GM18907 (cell line): ENCODE data around the gene CTDP1.

Experiments used
- ATAC-seq: cut with Tn5 transposase; IDR thresholded peaks from one replicate; pipeline ENCODE4 v1.9.1; 2021; ENCODE audit warnings: mild to moderate bottlenecking, moderate library complexity; ENCODE audit not compliant: unreplicated experiment

CTDP1 gene

DNA sequence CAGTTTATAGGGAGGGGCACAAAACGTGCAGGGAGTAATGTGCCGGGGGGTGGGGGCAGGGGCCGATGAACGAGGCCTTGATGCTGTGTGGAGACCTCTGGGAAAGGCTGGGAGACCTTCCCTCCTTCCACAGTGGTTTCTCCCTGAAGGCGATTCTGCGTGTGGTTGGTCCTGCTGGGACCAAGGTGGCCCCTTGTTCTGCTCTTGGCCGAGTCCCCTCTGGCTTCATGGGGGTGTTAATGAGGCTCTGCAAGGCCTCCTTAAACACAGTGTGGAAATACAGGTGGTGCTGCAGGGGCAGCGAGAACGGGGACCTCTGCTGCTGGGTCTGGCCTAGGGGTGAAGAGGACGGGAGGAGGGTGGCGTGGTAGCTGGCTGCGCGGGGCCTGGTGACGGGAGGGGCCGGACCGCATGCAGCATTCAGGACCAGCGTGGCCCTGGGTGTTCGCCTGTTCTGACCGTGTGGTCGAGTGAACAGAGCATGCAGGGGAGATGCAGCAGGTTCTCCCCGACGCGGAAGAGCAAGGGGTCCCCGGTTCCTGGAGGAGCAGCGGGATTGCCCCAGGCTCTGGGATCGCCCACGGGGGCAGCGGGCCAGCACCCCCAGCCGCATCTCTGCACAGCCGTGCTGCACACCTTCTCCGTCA is 76.0 kb downstream of the CTDP1 start:
- ATAC-seq, result no peak

- no peak for ATAC-seq
Measured at GRCh38 chr18:79756143-79756500, 76.5 kb downstream of the CTDP1 start.

- no peak for ATAC-seq
Measured at GRCh38 chr18:79756826-79757225, 77.2 kb downstream of the CTDP1 start.

DNA sequence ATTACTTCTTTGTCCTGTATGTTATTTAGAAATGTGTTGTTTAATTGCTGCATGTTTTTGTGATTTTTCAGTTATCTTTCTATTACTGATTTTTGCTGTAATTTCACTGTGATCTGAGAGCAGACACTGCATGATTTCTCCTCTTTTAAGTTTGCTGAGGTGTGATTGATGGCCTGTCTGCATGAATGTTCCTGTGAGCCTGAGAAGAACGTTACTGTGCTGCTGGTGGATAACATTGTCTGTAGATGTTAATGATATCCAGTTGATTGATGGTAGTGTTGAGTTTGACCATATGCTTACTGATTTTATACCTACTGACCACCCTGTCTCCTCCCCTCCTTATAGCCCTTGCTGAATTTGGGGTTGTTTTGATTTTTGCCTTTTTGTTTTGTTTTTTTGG is 80.7 kb downstream of the CTDP1 start:
- ATAC-seq, result no peak

DNA sequence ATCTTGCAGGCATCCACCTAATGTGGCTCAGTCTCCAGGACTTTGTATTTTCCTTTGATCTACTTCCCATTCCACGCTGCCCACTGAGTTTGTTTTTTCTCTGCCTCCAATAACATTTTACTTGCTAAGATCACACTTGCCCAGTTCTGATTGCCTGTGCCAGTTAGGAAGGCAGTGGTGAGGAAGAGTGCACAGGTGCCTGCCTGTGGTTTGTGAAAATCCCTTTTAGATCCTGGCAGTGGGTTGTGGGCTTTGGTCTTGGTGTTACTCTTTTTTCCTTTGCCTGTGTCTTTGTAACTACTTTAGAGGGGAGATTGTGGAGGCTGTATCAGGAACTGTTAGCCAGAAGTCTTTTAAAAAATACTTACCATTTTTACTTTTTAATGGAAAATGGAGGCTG is 81.3 kb downstream of the CTDP1 start:
- no peak for ATAC-seq

- no peak for ATAC-seq
Measured at GRCh38 chr18:79763407-79763806, 83.8 kb downstream of the CTDP1 start.

GRCh38 chr18:79764131-79764530 is 84.5 kb downstream of the CTDP1 start:
- no peak for ATAC-seq

DNA sequence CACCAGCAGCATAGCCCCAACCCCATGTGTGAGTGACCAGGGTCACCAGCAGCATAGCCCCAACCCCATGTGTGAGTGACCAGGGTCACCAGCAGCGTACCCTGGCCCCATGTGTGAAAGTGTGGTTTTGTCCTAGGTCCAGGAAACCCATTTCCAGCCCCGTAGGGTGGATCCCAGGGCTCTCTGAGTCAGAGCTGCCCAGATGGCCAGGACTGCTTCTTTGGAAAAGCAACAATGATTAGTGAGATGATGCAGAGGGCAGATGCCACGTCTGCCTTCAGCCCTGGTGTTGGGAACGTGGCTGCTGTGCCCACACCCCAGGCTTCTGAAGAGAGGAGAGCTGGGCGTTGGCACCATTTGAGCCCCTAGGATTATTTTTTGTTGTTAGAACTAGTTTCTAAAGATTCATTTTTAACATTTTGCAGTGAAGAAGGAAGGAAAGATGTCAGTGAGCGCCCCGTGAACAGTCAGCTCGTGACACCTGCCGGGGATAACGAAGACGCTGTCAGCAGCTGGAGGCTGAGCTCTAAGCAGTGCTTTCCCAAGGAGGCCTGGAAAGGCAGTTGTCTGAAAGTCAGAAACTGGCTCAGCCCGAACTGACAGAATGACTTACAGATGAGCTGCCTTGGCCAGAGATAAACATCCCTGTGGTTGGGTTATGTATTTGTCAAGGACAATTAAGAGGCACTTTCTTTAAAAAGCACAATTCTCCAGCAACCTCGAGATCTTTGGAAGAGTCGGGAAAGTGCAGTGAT is 86.1 kb downstream of the CTDP1 start:
- no peak for ATAC-seq

DNA sequence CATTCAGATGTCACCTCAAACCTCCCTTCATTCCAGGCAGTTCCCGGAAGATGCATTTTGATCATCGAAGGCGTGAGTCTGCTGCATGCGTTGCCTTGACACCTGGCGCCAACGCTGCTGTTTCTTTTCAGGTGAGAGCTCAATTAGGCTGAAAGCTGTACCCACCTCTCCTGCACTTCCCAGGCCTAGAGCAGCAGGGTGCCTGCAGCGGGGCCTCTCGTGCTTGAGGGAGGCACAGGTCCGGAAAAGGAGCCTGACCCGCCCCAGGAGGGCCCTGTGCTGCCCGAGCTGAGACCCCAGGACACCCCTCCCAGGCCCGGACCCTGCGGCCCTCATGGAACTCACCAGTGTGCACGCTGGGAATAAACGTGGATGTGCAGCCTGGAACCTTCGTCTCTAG is 86.7 kb downstream of the CTDP1 start:
- no peak for ATAC-seq

GRCh38 chr18:79768745-79769144 is 89.1 kb downstream of the CTDP1 start:
- no peak for ATAC-seq

DNA sequence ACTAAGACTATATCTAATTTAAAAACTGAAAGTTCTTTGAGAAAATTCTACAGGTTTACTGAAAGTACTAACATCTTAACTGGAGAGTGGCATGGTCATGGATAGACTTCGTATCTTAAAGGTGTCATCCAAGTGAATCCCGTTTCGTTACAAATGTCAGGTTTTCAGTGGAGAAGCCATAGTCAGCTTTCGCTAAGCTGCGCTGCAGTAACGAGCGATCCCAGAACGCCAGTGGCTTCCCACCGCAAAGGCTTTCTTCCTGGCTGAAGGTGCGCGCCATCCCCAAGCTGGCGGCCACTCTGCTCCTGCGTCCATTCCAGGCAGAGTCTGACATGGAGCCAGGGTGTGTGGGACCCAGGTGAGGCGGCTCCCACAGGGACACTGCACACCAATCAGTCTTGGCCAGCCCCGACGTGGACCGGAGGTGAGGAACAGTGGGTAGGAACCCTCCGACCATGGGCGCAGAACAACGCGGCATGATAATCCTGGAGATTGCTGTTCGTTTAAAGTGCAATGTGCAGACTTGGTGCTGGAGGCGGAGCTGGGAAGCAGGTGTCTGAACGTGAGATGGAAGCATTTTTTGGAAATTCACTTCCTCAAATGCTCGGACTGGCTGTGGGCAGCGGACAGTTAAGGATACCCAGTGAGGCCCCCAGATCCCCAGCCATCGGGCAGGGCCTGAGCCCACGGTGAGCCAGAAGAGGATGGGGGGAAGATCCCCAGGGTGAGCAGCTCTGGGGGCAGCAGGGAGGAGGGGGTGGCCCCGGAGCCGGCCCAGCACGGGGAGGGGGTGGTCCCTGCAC is 90.3 kb downstream of the CTDP1 start:
- ATAC-seq, result no peak

- no peak for ATAC-seq
Measured at GRCh38 chr18:79770501-79770815, 90.9 kb downstream of the CTDP1 start.

GRCh38 chr18:79770826-79771225 is 91.2 kb downstream of the CTDP1 start:
- no peak for ATAC-seq

- ATAC-seq, result no peak
Measured at GRCh38 chr18:79771446-79772107, 92.0 kb downstream of the CTDP1 start.

GRCh38 chr18:79772108-79772864 is 92.7 kb downstream of the CTDP1 start:
- no peak for ATAC-seq

DNA sequence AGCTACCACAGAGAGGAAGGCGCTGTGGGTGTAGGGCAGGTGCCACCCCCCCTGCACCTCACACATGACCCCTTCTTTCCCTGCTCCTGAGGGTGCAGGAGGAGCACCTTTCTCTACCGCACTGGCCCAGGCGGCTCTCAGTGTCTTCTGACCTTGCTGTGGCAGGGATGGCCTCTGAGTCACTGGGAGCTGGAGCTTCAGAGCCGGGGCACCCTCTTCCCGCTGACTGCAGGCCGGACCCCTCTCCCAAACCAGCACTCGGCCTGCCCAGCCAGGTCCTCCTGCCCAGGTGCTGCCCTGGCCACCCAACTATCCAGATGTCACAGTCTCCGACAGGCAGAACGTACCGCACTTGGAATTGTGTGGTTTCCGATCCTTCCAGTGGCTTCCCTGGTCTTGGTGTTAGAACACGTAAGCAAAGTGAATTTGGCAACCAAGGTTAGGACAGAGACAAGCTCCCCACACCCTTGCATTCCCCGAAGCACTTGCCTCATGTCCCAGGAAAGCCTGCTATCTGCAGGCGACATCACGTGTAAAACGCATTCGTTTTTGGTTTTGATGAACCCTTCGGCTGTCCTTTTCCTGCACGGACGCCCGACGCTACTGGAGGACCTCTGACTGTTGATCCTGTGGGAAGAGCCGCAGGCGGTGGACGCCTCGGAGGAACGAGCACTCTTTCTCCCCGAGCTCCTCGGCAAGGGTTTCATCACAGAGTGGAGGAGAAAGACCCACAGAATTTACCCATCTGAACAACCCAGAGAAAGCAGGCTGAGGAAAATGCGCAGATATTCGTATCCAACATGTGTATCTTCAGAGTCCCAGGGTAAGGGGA is 93.5 kb downstream of the CTDP1 start:
- no peak for ATAC-seq

- ATAC-seq, result no peak
Measured at GRCh38 chr18:79774111-79774510, 94.5 kb downstream of the CTDP1 start.

DNA sequence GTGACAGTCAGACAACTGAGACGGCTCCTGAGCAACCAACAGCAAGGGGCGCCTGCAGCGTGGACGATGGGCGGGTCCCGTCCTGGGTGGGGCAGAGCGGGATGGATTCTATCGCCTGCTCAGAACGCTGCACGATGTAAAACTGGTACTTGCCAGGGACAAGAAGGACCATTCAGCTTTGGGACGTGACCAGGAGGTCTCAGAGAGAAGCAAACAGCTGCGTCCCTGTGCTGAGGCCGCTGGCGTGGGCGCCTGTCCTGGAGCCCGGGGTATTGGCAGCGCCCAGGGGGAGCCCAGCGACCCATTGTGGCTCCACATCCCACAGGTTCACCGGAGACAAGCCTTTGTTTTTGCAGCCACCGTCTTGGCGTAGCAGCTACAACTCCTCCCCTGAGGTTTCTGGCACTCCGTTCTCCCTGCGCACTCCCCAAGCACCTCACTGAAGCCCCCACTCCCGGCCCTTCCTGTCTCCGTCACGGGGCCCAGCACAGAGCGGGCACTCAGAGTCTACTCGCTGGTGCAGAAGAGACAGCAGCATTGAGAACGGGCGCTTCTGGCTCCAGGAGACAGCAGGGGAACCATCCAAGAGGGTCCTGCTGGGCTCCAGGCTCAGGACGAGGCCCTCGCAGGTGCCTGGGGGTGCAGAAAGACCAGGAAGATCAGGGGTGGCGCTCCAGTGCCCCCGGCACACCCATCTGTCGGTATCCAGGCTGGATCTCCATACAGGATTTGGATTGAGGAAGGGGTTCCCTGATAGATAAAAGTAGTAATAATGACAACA is 96.0 kb downstream of the CTDP1 start:
- ATAC-seq, result no peak

DNA sequence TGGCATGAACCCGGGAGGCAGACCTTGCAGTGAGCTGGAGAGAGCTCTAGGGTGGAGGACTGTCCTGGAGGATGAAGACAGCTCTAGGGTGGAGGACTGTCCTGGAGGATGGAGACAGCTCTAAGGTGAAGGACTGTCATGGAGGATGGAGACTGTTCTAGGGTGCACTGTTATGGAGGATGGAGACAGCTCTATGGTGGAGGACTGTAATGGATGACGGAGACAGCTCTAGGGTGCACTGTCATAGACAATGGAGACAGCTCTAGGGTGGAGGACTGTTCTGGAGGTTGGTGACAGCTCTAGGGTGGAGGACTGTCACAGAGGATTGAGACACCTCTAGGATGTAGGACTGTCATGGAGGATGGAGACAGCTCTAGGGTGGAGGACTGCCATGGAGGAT is 97.1 kb downstream of the CTDP1 start:
- ATAC-seq, result no peak
